GM10248 (cell line): Measurements from ENCODE around the gene FRMD3.

Source experiments
- CTCF ChIA-PET: fragments of 300-600 bp; sonication (Branson Sonifier 250); formaldehyde crosslinking; extraction: SDS; loops from one replicate; lab custom pipeline; 2021; ENCODE audit warnings: antibody characterized with exemption; lab: Yijun Ruan, JAX
- POLR2A ChIA-PET: fragments of 350-650 bp; sonication (Branson Sonifier 250); formaldehyde crosslinking; extraction: SDS; loops from one replicate; lab custom pipeline; 2020; ENCODE audit warnings: antibody characterized with exemption; lab: Yijun Ruan, JAX
- DNase-seq: peaks from one replicate; pipeline ENCODE4 v3.0.0; 2012; ENCODE audit errors: extremely low spot score
- TF ChIP-seq, protein P1 (sequence below): IDR thresholded peaks from 2 replicates; pipeline ENCODE4 v1.5.1; 2012; ENCODE audit warnings: mild to moderate bottlenecking, low read depth; ENCODE audit errors: extremely low read depth, missing control alignments, control extremely low read depth

Gene FRMD3

DNA sequence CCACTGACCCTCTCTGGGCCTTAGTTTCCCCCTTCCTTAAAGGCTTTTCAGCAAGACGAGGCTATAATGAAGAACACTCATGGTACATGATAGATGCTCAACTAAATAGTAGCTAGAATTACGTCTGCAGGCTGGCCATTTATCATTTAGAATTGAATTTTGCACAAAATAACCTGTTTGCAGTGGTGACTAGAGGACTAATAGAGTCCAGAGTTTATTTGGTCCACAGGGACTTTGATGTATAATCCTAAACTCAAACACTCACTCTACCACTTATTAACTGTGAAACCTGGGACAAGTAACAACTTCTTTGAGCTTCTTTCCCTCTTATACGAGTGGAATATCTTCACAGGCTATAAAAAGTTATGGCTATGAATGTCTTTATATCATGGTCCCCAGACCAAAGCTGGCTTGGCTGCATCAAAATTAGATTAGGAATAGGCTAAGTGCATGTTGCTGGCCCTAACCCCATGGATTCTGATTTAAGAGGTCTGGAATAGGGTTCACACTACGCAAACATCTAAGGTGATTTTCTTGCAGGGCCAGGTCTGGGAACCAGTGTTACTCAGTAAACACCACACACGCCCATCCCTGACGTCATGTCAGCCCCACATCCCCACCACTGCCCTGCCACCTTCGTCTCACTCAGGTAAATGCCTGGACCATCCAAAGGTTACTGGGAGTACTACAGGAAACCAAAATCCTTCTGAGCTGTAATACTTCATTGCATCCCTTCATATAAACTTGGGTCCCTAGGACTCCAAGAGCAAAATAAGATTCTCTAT is 150.6 kb downstream of the FRMD3 start:
- no peak for DNase-seq
- TF ChIP-seq, protein P1, sequence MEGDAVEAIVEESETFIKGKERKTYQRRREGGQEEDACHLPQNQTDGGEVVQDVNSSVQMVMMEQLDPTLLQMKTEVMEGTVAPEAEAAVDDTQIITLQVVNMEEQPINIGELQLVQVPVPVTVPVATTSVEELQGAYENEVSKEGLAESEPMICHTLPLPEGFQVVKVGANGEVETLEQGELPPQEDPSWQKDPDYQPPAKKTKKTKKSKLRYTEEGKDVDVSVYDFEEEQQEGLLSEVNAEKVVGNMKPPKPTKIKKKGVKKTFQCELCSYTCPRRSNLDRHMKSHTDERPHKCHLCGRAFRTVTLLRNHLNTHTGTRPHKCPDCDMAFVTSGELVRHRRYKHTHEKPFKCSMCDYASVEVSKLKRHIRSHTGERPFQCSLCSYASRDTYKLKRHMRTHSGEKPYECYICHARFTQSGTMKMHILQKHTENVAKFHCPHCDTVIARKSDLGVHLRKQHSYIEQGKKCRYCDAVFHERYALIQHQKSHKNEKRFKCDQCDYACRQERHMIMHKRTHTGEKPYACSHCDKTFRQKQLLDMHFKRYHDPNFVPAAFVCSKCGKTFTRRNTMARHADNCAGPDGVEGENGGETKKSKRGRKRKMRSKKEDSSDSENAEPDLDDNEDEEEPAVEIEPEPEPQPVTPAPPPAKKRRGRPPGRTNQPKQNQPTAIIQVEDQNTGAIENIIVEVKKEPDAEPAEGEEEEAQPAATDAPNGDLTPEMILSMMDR, result no peak
- ChIA-PET POLR2A (no interaction called here), CTCF (no interaction called here)

DNA sequence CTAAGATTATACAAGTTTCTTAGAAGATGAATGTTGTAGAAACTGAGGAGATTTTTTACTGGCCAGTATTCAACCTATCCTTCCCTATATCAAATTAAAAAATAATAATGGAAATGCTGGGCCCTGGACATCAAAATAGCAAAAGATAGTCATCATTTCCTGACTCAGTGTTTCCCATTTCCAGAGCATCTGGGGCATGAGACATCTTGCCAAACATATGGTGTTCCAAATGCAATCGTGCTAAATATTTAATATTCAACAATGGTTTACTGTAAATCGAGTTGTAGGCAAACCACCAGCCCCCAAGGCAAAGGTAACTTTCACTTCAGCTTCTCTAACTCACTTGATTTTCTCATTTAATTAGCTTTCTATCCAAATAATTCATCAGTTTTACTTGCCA is 152.9 kb downstream of the FRMD3 start:
- no peak for DNase-seq
- TF ChIP-seq, protein P1, result no peak
- ChIA-PET POLR2A (no interaction called here), CTCF (no interaction called here)

DNA sequence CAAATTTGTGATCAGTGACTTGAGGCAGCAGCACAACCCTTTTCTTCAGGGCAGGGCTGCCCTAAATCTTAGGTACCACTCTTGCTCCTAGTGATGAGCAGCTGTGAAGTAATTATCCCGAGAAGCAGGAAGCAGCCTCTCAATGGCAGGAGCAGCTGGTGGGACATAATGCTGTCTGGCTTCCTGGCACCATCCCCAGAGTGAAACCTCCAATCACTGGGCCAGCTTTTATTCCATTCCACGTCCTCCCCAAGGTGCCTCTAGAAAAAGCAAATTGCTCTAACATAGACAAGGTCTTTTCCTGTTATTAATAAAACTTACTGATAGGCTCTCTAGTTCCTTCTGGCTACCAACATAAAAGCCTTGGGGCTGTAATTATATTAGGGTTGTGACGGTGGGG is 154.0 kb downstream of the FRMD3 start:
- POLR2A ChIA-PET, result no interaction called here
- DNase-seq, result no peak

DNA sequence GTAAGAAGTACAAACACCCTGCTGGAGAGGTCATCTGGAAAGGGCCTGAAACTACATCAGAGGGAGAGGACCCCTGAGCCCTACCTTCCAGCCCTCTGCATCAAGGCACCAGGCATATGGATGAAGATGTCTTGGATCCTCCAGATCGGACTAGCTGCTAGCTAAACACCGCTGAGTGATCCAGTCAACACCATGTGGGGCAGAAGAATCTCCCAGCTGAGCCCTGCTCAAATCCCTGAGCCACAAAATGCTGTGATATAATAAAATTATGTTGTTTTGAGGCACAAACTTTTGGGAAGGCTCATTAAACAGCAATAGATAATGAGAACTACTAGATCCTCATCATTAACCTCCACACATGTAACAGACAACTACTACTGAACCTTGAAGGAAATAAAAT is 155.2 kb downstream of the FRMD3 start:
- CTCF ChIA-PET, result interaction anchor here (1.4 kb wide), 1 partner anchor 161 kb away, joined by 6 read pairs; no protein-coding TSS in a partner anchor
- TF ChIP-seq, protein P1, result no peak
- no peak for DNase-seq
- POLR2A ChIA-PET, result no interaction called here

More for the DNA sequence above, 154.0 kb downstream of the FRMD3 start:
- CTCF ChIA-PET, result no interaction called here
- TF ChIP-seq, protein P1, result no peak

DNA sequence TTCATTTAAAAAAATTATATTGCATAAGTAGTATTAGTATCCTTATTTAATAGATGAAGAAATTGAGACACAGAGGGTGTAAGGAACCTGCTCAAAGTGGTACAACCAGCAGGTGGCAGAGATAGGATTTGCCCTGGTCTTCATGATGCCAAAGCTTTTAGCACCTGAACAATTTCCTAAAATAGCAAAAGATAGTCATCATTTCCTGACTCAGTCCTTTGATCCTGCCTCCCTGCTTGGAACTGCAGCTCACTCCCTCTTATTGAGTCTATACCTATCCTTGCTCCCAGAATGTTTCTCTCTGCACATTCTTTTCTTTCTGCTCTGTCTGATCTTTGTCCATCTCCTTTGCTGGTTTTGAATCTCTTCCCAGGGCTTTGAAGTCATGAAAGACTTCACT is 155.8 kb downstream of the FRMD3 start:
- TF ChIP-seq, protein P1, result no peak
- DNase-seq, result no peak
- CTCF ChIA-PET, result interaction anchor here (1.4 kb wide), 1 partner anchor 162 kb away, joined by 6 read pairs; no protein-coding TSS in a partner anchor

DNA sequence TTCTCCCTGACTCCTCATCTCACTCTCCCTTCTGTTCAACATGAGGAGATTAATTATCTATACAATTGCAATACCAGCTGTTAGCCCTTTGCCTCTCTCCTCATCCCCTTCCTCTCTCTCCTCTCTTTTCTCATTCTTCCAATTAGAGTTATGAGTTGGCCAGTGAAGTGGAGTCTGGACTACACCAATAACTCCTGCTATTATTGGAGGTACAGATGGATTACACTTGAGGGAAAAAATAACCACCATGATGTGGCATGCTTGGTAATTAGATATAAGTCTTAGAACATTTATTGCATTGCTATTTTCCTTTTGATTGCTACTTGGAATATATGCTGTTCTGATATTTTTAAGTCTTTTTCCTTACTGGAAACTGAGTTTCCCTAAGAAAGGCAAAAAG is 159.2 kb downstream of the FRMD3 start:
- DNase-seq, result no peak
- ChIA-PET CTCF (no interaction called here), POLR2A (no interaction called here)
- TF ChIP-seq, protein P1, result no peak

More for the DNA sequence above, 155.8 kb downstream of the FRMD3 start:
- POLR2A ChIA-PET, result no interaction called here
